GM23338 (cell line): ENCODE results near the gene SDR39U1. TPM values are rescaled to one million over a fixed set of nuclear protein-coding genes. Genes with fewer than 3 reads are reported as not detected.

Experiments
- ATAC-seq: fragments of 200-7000 bp; cut with Tn5 transposase; 3 replicates; pipeline ENCODE4 v1.9.1; 2020
- DNase-seq: peaks from one replicate; pipeline ENCODE4 v3.0.0-alpha.2; 2015; ENCODE audit warnings: low spot score
- H2AFZ ChIP-seq: fragments of 200-600 bp; sonication (generic); 2 replicates; pipeline ENCODE4 v1.8.0; 2016; ENCODE audit warnings: antibody characterized with exemption, mild to moderate bottlenecking, moderate library complexity
- H3F3A ChIP-seq: fragments of 200-600 bp; sonication (generic); replicated peaks from 2 replicates; pipeline ENCODE4 v1.8.0; 2017; ENCODE audit warnings: antibody characterized with exemption, mixed run types, low read depth
- H3K27ac ChIP-seq: fragments of 200-600 bp; sonication (generic); 2 replicates; pipeline ENCODE4 v1.6.1; 2016; ENCODE audit warnings: low read depth
- H3K27me3 ChIP-seq: fragments of 200-600 bp; sonication (generic); 2 replicates; pipeline ENCODE4 v1.8.0; 2016; ENCODE audit warnings: mild to moderate bottlenecking, mixed run types, moderate library complexity; ENCODE audit not compliant: insufficient read depth
- H3K36me3 ChIP-seq: fragments of 200-600 bp; sonication (generic); 2 replicates; pipeline ENCODE4 v1.8.0; 2016; ENCODE audit warnings: mild to moderate bottlenecking; ENCODE audit not compliant: insufficient read depth
- H3K4me1 ChIP-seq: fragments of 200-600 bp; sonication (generic); 2 replicates; pipeline ENCODE4 v1.8.0; 2016; ENCODE audit warnings: mild to moderate bottlenecking, moderate library complexity; ENCODE audit not compliant: insufficient read depth
- H3K4me2 ChIP-seq: fragments of 200-600 bp; sonication (generic); 2 replicates; pipeline ENCODE4 v1.7.1; 2017; ENCODE audit warnings: mixed run types
- H3K4me3 ChIP-seq: fragments of 200-600 bp; sonication (generic); 2 replicates; pipeline ENCODE4 v1.6.1; 2016; ENCODE audit warnings: mixed run types
- H3K79me2 ChIP-seq: fragments of 200-600 bp; sonication (generic); replicated peaks from 2 replicates; pipeline ENCODE4 v1.8.0; 2017; ENCODE audit warnings: mild to moderate bottlenecking; ENCODE audit not compliant: insufficient read depth
- H3K9me2 ChIP-seq: fragments of 200-600 bp; sonication (generic); 2 replicates; pipeline ENCODE4 v1.8.0; 2017; ENCODE audit not compliant: insufficient read depth
- H4K20me1 ChIP-seq: fragments of 200-600 bp; sonication (generic); replicated peaks from 2 replicates; pipeline ENCODE4 v1.8.0; 2017; ENCODE audit warnings: mild to moderate bottlenecking; ENCODE audit not compliant: insufficient read depth
- H3K27ac Mint-ChIP-seq: 2 replicates; pipeline ENCODE4 v1.8.0; 2020; ENCODE audit warnings: inconsistent platforms, mild to moderate bottlenecking, moderate library complexity, mixed read lengths
- H3K27me3 Mint-ChIP-seq: 3 replicates; pipeline ENCODE4 v1.8.0; 2022; ENCODE audit warnings: low read depth, mild to moderate bottlenecking, moderate library complexity, mixed read lengths, inconsistent platforms; ENCODE audit not compliant: insufficient read depth, poor library complexity
- H3K36me3 Mint-ChIP-seq: 3 replicates; pipeline ENCODE4 v1.8.0; 2021; ENCODE audit warnings: low read depth, mild to moderate bottlenecking, inconsistent platforms, moderate library complexity, mixed read lengths
- H3K4me1 Mint-ChIP-seq: 3 replicates; pipeline ENCODE4 v1.8.0; 2020; ENCODE audit warnings: mild to moderate bottlenecking, inconsistent platforms, mixed read lengths
- H3K4me3 Mint-ChIP-seq: 3 replicates; pipeline ENCODE4 v1.8.0; 2021; ENCODE audit warnings: moderate library complexity, mild to moderate bottlenecking, inconsistent platforms, mixed read lengths
- H3K9me3 Mint-ChIP-seq: 3 replicates; pipeline ENCODE4 v1.8.0; 2020; ENCODE audit warnings: moderate library complexity, mild to moderate bottlenecking, inconsistent platforms, mixed read lengths
- CREB1 ChIP-seq: fragments of 250-450 bp; sonication (Bioruptor Pico); IDR thresholded peaks from 2 replicates; pipeline ENCODE4 v1.5.0; 2020; ENCODE audit warnings: low read depth, mild to moderate bottlenecking, moderate library complexity
- ETS1 ChIP-seq: IDR thresholded peaks from 2 replicates; pipeline ENCODE4 v1.6.1; 2016; ENCODE audit warnings: antibody characterized with exemption
- EZH2phosphoT487 ChIP-seq: fragments of 200-600 bp; sonication (generic); IDR thresholded peaks from one replicate; pipeline ENCODE4 v1.8.1; 2018; ENCODE audit warnings: antibody characterized with exemption; ENCODE audit not compliant: unreplicated experiment
- JUNB ChIP-seq: IDR thresholded peaks from one replicate; pipeline ENCODE4 v1.6.1; 2016; ENCODE audit warnings: antibody characterized with exemption; ENCODE audit not compliant: unreplicated experiment
- POLR2AphosphoS5 ChIP-seq: IDR thresholded peaks from 2 replicates; pipeline ENCODE4 v1.6.1; 2016; ENCODE audit warnings: antibody characterized with exemption, low read depth
- REST ChIP-seq: IDR thresholded peaks from one replicate; pipeline ENCODE4 v1.6.1; 2018; ENCODE audit warnings: antibody characterized with exemption; ENCODE audit not compliant: unreplicated experiment
- STAT1 ChIP-seq: IDR thresholded peaks from one replicate; pipeline ENCODE4 v1.6.1; 2016; ENCODE audit warnings: antibody characterized with exemption; ENCODE audit not compliant: unreplicated experiment
- ZNF331 ChIP-seq: fragments of 250-450 bp; sonication (Bioruptor Pico); IDR thresholded peaks from 2 replicates; pipeline ENCODE4 v1.5.0; 2020; ENCODE audit warnings: low read depth, mild to moderate bottlenecking, moderate library complexity
- polyA plus RNA-seq: library from polyadenylated mRNA; unstranded; fragments of >200 nt; fragmentation: Nextera tagmentation; extraction: Ambion mirVana; gene quantifications from 2 replicates; pipeline ENCODE4 v1.2.1, GENCODE V29; 2016
- total RNA-seq: library from RNA; depleted of rRNA; stranded (reverse); fragments of >200 nt; shearing (Covaris generic); gene quantifications from 2 replicates; pipeline ENCODE4 v1.2.3, GENCODE V29; 2014

SDR39U1 gene
- total and polyA plus RNA-seq, 2 experiments from 2014 or later, result 22.9 to 66.5 TPM

- no peaks in the 10 kb centered on the region for H3K79me2 ChIP-seq
- 0 out of 3 replicates have a peak, but pooled peaks cover 5% of the 10 kb centered on the region for H3K36me3 Mint-ChIP-seq
- H2AFZ ChIP-seq, result no peak overlapping the region
- no peaks in the 10 kb centered on the region for H3K9me3 Mint-ChIP-seq
- TF ChIP-seq STAT1, result no peak
- no peak for TF ChIP-seq POLR2AphosphoS5
- TF ChIP-seq JUNB, result no peak
- no peak for TF ChIP-seq ZNF331
- TF ChIP-seq REST, result no peak
- TF ChIP-seq EZH2phosphoT487, result no peak
- no peak for TF ChIP-seq CREB1 (CRISPR knock-in tag)
- no peak for TF ChIP-seq ETS1
- H3K4me3 Mint-ChIP-seq, result no peak overlapping the region
- no peaks in the 10 kb centered on the region for H4K20me1 ChIP-seq
- H3F3A ChIP-seq, result no peaks in the 10 kb centered on the region
- no peak overlapping the region for H3K4me3 ChIP-seq
- H3K36me3 ChIP-seq, result no peaks in the 10 kb centered on the region
- H3K4me1 Mint-ChIP-seq, result peaks cover 11% of the 10 kb centered on the region
- peaks cover 4% of the 10 kb centered on the region for H3K27me3 Mint-ChIP-seq
- H3K4me2 ChIP-seq, result no peak overlapping the region
- no peak overlapping the region for H3K27ac Mint-ChIP-seq
- no peak for ATAC-seq
- H3K27me3 ChIP-seq, result no peaks in the 10 kb centered on the region
- no peak overlapping the region for H3K27ac ChIP-seq
- H3K9me2 ChIP-seq, result no peaks in the 10 kb centered on the region
- no peak for DNase-seq
- H3K4me1 ChIP-seq, result no peaks in the 10 kb centered on the region
These were observed 33.8 kb downstream of the SDR39U1 start for GRCh38 chr14:24408764-24409163.

GRCh38 chr14:24407608-24408325 is 34.8 kb downstream of the SDR39U1 start:
- Mint-ChIP-seq H3K27ac (no peak overlapping the region), H3K4me3 (no peak overlapping the region), H3K9me3 (no peaks in the 10 kb centered on the region), H3K4me1 (peaks cover 21% of the 10 kb centered on the region), H3K36me3 (no peaks in the 10 kb centered on the region), H3K27me3 (peaks cover 4% of the 10 kb centered on the region)
- H2AFZ ChIP-seq, result no peak overlapping the region
- H3K27me3 ChIP-seq, result no peaks in the 10 kb centered on the region
- DNase-seq (no peak), ATAC-seq (no peak)
- H3K79me2 ChIP-seq, result no peaks in the 10 kb centered on the region
- H4K20me1 ChIP-seq, result no peaks in the 10 kb centered on the region
- no peak overlapping the region for H3K4me3 ChIP-seq
- H3K4me1 ChIP-seq, result no peaks in the 10 kb centered on the region
- no peak overlapping the region for H3K27ac ChIP-seq
- no peaks in the 10 kb centered on the region for H3F3A ChIP-seq
- H3K9me2 ChIP-seq, result no peaks in the 10 kb centered on the region
- H3K4me2 ChIP-seq, result no peak overlapping the region
- no peaks in the 10 kb centered on the region for H3K36me3 ChIP-seq
- TF ChIP-seq ETS1 (no peak), REST (no peak), POLR2AphosphoS5 (no peak)
